ENCODE measurements around the gene D2HGDH. TPM values are rescaled to one million over a fixed set of nuclear protein-coding genes. Genes with fewer than 3 reads are reported as not detected.

Gene D2HGDH
- total and polyA plus RNA-seq, 2 experiments from 2014 or later = 3.7 to 17.3 TPM

- TF ChIP-seq JUNB (IDR thresholded peaks at IDR 0.05; ENCODE audit: unreplicated experiment) (no peak), ZNF462 (CRISPR knock-in tag; IDR thresholded peaks at IDR 0.05) (no peak)
Measured at GRCh38 chr2:241750076-241750840, 15.8 kb downstream of the D2HGDH start (continued).

GRCh38 chr2:241751152-241751551 lies 16.7 kb downstream of the D2HGDH start:
- peaks cover 20% of the 10 kb centered on the region for H3K36me3 Mint-ChIP-seq (ENCODE audit: low read depth)
- H3K27me3 ChIP-seq (ENCODE audit: insufficient read depth) = no peaks in the 10 kb centered on the region
- no peak for TF ChIP-seq EZH2phosphoT487 (IDR thresholded peaks at IDR 0.05; ENCODE audit: unreplicated experiment)
- TF ChIP-seq STAT1 (IDR thresholded peaks at IDR 0.05; ENCODE audit: unreplicated experiment) = no peak
- no peak for TF ChIP-seq JUNB (IDR thresholded peaks at IDR 0.05; ENCODE audit: unreplicated experiment)
- no peak for TF ChIP-seq REST (IDR thresholded peaks at IDR 0.05; ENCODE audit: unreplicated experiment)
- TF ChIP-seq ETS1 (IDR thresholded peaks at IDR 0.05) = no peak

More at GRCh38 chr2:241751152-241751551, 16.7 kb downstream of the D2HGDH start:
- H3K4me3 Mint-ChIP-seq = no peak overlapping the region
- no peak overlapping the region for H3K27ac Mint-ChIP-seq
- peaks cover 2% of the 10 kb centered on the region for H3K27me3 Mint-ChIP-seq (ENCODE audit: insufficient read depth, low read depth, poor library complexity)
- Histone ChIP-seq H3K4me3 (no peak overlapping the region), H3K9me2 (ENCODE audit: insufficient read depth) (no peaks in the 10 kb centered on the region), H3K79me2 (replicated peaks; ENCODE audit: insufficient read depth) (no peaks in the 10 kb centered on the region), H3K4me2 (no peak overlapping the region), H3K27ac (ENCODE audit: low read depth) (no peak overlapping the region), H3K36me3 (ENCODE audit: insufficient read depth) (no peaks in the 10 kb centered on the region), H3K4me1 (ENCODE audit: insufficient read depth) (no peaks in the 10 kb centered on the region), H2AFZ (no peak overlapping the region), H4K20me1 (replicated peaks; ENCODE audit: insufficient read depth) (no peaks in the 10 kb centered on the region), H3F3A (replicated peaks; ENCODE audit: low read depth) (no peaks in the 10 kb centered on the region)
- H3K9me3 Mint-ChIP-seq = no peaks in the 10 kb centered on the region
- ATAC-seq (no peak), DNase-seq (ENCODE audit: low spot score) (no peak)
- no peaks in the 10 kb centered on the region for H3K4me1 Mint-ChIP-seq
